Fibroblast of villous mesenchyme (primary cell): ENCODE results near the gene EDAR. TPM values are rescaled to one million over a fixed set of nuclear protein-coding genes. Genes with fewer than 3 reads are reported as not detected.

Experiments used
- DNase-seq: peaks from one replicate; pipeline ENCODE4 v3.0.0-alpha.2; 2010; ENCODE audit warnings: low read depth
- H3K4me3 ChIP-seq: 2 replicates; pipeline ENCODE4 v1.5.1; 2011; ENCODE audit warnings: low read depth, mild to moderate bottlenecking, low read length
- CTCF ChIP-seq: IDR thresholded peaks from 2 replicates; pipeline ENCODE4 v1.5.1; 2012; ENCODE audit warnings: low read depth, mild to moderate bottlenecking, low read length; ENCODE audit not compliant: insufficient read depth
- total RNA-seq: library from RNA; depleted of rRNA; stranded (reverse); fragments of >200 nt; gene quantifications from 2 replicates; pipeline ENCODE4 v1.2.3, GENCODE V29; 2012

The EDAR gene
- total RNA-seq, 1 donor = not detected

- TF ChIP-seq CTCF = no peak
- no peak for DNase-seq
- H3K4me3 ChIP-seq = no peak overlapping the region
These were observed 12.2 kb upstream of the EDAR start for GRCh38 chr2:109001201-109001600.

DNA sequence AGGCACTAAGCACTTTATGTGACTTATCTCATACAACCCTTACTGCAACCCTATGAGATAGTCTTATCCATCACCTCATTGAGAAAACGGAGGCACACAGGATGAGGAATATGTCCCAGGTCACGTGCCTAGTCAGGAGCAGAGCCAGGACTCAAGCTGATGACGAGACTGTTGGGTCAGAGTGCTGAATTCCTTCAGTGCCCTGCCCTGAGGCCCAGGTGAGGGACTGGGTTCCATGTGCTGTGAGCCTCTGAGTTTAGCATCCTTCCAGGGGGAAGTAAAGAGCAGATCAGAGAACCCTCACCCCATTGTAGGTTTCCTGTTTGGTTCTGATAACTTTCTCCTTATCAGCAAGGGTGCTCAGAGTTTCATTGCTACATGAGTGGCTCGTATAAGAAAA, 11.7 kb upstream of the EDAR start:
- H3K4me3 ChIP-seq = no peak overlapping the region
- no peak for TF ChIP-seq CTCF
- no peak for DNase-seq

DNA sequence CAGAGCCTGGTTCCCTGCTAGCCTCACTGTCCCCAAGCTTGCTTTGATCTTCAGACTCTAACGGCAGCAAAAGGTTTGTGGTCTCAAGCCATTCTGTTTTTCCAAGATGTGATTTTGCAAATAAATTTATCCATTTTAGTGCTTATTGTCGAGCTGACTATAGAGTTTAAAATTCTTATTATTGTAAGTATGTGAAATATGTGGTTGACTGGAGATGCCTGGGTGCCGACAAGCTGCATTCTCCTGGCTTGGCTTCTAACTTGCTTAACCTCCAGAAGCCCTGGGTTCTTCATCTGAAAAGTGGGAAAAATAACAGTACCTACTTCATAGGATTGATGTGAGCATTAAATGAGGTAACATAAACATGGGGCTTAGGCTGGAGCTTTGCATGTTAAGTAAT, 9.9 kb upstream of the EDAR start:
- TF ChIP-seq CTCF = no peak
- no peak overlapping the region for H3K4me3 ChIP-seq
- no peak for DNase-seq

DNA sequence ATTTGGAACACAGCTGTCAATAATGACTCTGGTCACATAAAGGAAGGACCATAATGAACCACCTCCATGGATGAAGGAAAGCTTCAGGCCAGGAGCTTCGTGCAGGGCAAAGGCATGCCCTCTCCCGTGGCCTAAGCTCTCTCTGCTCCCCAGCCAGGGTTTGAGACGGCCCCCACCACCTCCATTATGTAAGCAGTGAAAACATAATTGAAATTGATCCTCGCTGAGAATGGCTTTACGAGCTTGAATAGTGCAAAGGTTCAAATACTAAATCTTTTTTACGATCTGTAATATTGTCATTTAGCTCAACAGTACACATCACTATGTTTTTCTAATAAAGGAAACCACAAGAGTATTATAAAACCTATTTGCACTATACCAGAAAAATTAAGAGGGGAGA, 5.2 kb upstream of the EDAR start:
- no peak for DNase-seq
- TF ChIP-seq CTCF = no peak
- H3K4me3 ChIP-seq = no peak overlapping the region

GRCh38 chr2:108993095-108993937, 4.3 kb upstream of the EDAR start:
- no peak overlapping the region for H3K4me3 ChIP-seq
- no peak for DNase-seq
- no peak for TF ChIP-seq CTCF

- no peak overlapping the region for H3K4me3 ChIP-seq
- no peak for TF ChIP-seq CTCF
- DNase-seq = no peak
These were observed 784 bp downstream of the EDAR start for GRCh38 chr2:108988076-108988795.
